ENCODE data around the gene HIRA. TPM values are rescaled to one million over a fixed set of nuclear protein-coding genes. Genes with fewer than 3 reads are reported as not detected.

HIRA gene
- total and polyA plus RNA-seq, 11 donors = 3.7 to 25.4 (median 17.3) TPM

- no peaks in the 10 kb centered on the region for H3K27me3 ChIP-seq
- H3K27ac ChIP-seq = peak overlapping the region in 1 of 12 donors; percentile 17
- ATAC-seq (peak; percentile 53 to 83 (median 72)), DNase-seq (peak in 2 of 5 donors; percentile 55 to 77)
- H3K4me3 ChIP-seq = no peak overlapping the region
- intact Hi-C loops (cut with DNase I) = loop anchor here in 1 of 10 donors (10.0 kb wide), 2 partner anchors 79 to 269 kb away; no protein-coding TSS in a partner anchor
- TF ChIP-seq CTCF (IDR thresholded peaks at IDR 0.05) = no peak
- TF ChIP-seq POLR2A (IDR thresholded peaks at IDR 0.05) = no peak
- peaks cover 2 to 100% (median 92%) of the 10 kb centered on the region in 9 donors for H3K36me3 ChIP-seq
- H3K4me1 ChIP-seq = peaks cover 0 to 7% (median 0%) of the 10 kb centered on the region in 12 donors
- H3K9me3 ChIP-seq = no peaks in the 10 kb centered on the region
- WGBS, 4 donors = 65 to 77% (median 74%) methylated on average over 7 of the region's 7 CpGs
Measured at GRCh38 chr22:19463491-19464469, 32.2 kb upstream of the HIRA start.

DNA sequence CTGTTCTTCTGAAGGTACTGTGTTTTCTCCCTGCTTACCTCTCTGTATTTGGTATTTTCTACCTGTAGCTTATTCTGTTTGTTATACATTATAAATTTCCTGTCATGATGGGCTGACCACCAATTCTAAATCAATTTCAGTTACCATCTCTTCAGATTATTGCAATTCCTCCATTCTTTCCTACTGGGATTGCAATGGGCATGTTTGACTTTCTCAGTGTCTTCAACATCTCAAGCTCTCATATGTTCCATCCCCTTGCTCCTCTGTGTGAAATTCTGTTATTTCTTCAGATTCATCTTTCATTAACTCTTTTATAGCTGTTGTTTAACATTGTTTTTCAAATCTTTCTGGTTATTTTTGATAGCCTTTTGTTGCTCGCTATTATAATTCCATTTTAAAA, 31.5 kb upstream of the HIRA start:
- ATAC-seq = no peak
- no peak for DNase-seq
- 92 to 96% (median 93%) methylated on average over 1 of the region's 1 CpG for WGBS, 4 donors
- Histone ChIP-seq H3K4me1 (peaks cover 0 to 7% (median 0%) of the 10 kb centered on the region in 12 donors), H3K9me3 (no peaks in the 10 kb centered on the region), H3K27me3 (no peaks in the 10 kb centered on the region), H3K36me3 (peaks cover 2 to 100% (median 92%) of the 10 kb centered on the region in 9 donors), H3K4me3 (no peak overlapping the region), H3K27ac (no peak overlapping the region)
- intact Hi-C loops (cut with DNase I) = loop anchor here in 1 of 10 donors (10.0 kb wide), 2 partner anchors 78 to 268 kb away; no protein-coding TSS in a partner anchor
- TF ChIP-seq CTCF (IDR thresholded peaks at IDR 0.05) (no peak), POLR2A (IDR thresholded peaks at IDR 0.05) (no peak)

DNA sequence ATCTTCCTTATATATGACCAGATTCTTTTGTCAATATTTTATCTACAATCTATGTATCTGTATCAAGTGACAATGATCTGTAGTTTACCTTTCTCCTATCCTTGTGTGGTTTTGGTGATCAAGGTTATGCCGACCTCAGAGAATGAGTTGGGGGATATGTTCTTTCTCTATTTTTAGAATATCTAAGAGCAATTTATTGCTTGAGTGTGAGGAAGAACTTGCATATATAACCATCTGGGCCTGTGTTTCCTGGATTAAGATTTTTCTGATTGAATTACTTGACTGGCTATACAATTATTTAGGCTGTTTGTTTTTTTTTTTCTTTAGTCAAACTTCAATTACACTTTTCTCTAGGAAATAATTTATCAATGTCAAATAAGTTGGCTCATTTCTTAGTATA, 30.0 kb upstream of the HIRA start:
- Histone ChIP-seq H3K36me3 (peaks cover 4 to 100% (median 92%) of the 10 kb centered on the region in 9 donors), H3K4me3 (no peak overlapping the region), H3K9me3 (no peaks in the 10 kb centered on the region), H3K27ac (no peak overlapping the region), H3K27me3 (no peaks in the 10 kb centered on the region), H3K4me1 (peaks cover 0 to 7% (median 0%) of the 10 kb centered on the region in 12 donors)
- 85 to 92% (median 87%) methylated on average over 1 of the region's 1 CpG for WGBS, 4 donors
- DNase-seq (no peak), ATAC-seq (no peak)
- intact Hi-C loops (cut with DNase I) = loop anchor here in 1 of 10 donors (10.0 kb wide), 2 partner anchors 77 to 267 kb away; no protein-coding TSS in a partner anchor
- TF ChIP-seq POLR2A (IDR thresholded peaks at IDR 0.05) (no peak), CTCF (IDR thresholded peaks at IDR 0.05) (no peak)

- Histone ChIP-seq H3K36me3 (peaks cover 8 to 100% (median 92%) of the 10 kb centered on the region in 9 donors), H3K9me3 (no peaks in the 10 kb centered on the region), H3K4me1 (peaks cover 0 to 7% (median 0%) of the 10 kb centered on the region in 12 donors), H3K4me3 (no peak overlapping the region), H3K27ac (no peak overlapping the region), H3K27me3 (no peaks in the 10 kb centered on the region)
- TF ChIP-seq CTCF (IDR thresholded peaks at IDR 0.05) (no peak), POLR2A (IDR thresholded peaks at IDR 0.05) (no peak)
- ATAC-seq (no peak), DNase-seq (no peak)
- WGBS, 4 donors = 85 to 91% (median 89%) methylated on average over 2 of the region's 2 CpGs
- intact Hi-C loops (cut with DNase I) = loop anchor here in 1 of 10 donors (10.0 kb wide), 2 partner anchors 75 to 265 kb away; no protein-coding TSS in a partner anchor
Measured at GRCh38 chr22:19460036-19460435, 28.5 kb upstream of the HIRA start.
